Right atrium auricular region (tissue), 2 donors: ENCODE data around the gene AGPS. TPM values are rescaled to one million over a fixed set of nuclear protein-coding genes. Genes with fewer than 3 reads are reported as not detected.

Source experiments
- DNase-seq: peaks from one replicate; pipeline ENCODE4 v3.0.0-alpha.2; 2019; ENCODE audit warnings: low spot score
- H3K27ac ChIP-seq, 2 donors: fragments of 200-600 bp; sonication (generic); 1 replicate in 1 of 2; 2 replicates in 1 of 2; pipeline ENCODE4 v1.5.1; 2016 to 2019
- H3K27me3 ChIP-seq, 2 donors: fragments of 200-600 bp; sonication (generic); one replicate each; pipeline versions ENCODE4 v1.5.1 to v1.6.0; 2017 to 2019
- H3K36me3 ChIP-seq: fragments of 200-600 bp; sonication (generic); one replicate; pipeline ENCODE4 v1.5.1; 2016
- H3K4me1 ChIP-seq, 2 donors: fragments of 200-600 bp; sonication (generic); one replicate each; pipeline versions ENCODE4 v1.5.1 to v1.6.0; 2017 to 2019
- H3K4me3 ChIP-seq, 2 donors: fragments of 200-600 bp; sonication (generic); 1 replicate in 1 of 2; 2 replicates in 1 of 2; pipeline ENCODE4 v1.5.1; 2017 to 2019; ENCODE audit warnings: mild to moderate bottlenecking in 1 of 2, moderate library complexity in 1 of 2
- H3K9me3 ChIP-seq, 2 donors: fragments of 200-600 bp; sonication (generic); one replicate each; pipeline ENCODE4 v1.5.1; 2019
- CTCF ChIP-seq, 2 donors: fragments of 200-600 bp; sonication (generic); IDR thresholded peaks; one replicate each; pipeline ENCODE4 v1.5.1; 2019; ENCODE audit warnings: antibody characterized with exemption in 2 of 2
- total RNA-seq, 2 donors: library from RNA; depleted of rRNA; stranded (reverse); fragments of >200 nt; gene quantifications; one replicate each; pipeline ENCODE4 v1.1.0, GENCODE V29; 2016

The AGPS gene
- total RNA-seq, 2 donors from 2014 or later: 12.3 to 17.8 TPM

GRCh38 chr2:177537636-177538035, 145.1 kb downstream of the AGPS start:
- Histone ChIP-seq H3K9me3 (no peaks in the 10 kb centered on the region), H3K4me3 (no peak overlapping the region), H3K27me3 (no peaks in the 10 kb centered on the region), H3K4me1 (no peaks in the 10 kb centered on the region), H3K36me3 (no peaks in the 10 kb centered on the region), H3K27ac (no peak overlapping the region)
- no peak for DNase-seq
- no peak for TF ChIP-seq CTCF (IDR thresholded peaks at IDR 0.05)

- no peak for TF ChIP-seq CTCF (IDR thresholded peaks at IDR 0.05)
- no peak overlapping the region for H3K4me3 ChIP-seq
- peaks cover 0 to 6% of the 10 kb centered on the region in 2 donors for H3K4me1 ChIP-seq
- no peaks in the 10 kb centered on the region for H3K9me3 ChIP-seq
- no peak overlapping the region for H3K27ac ChIP-seq
- H3K36me3 ChIP-seq: no peaks in the 10 kb centered on the region
- DNase-seq: no peak
- no peaks in the 10 kb centered on the region for H3K27me3 ChIP-seq
Observed at GRCh38 chr2:177538323-177538722, 145.8 kb downstream of the AGPS start.

GRCh38 chr2:177540283-177540682, 147.7 kb downstream of the AGPS start:
- no peak for DNase-seq
- H3K27me3 ChIP-seq: no peaks in the 10 kb centered on the region
- no peak overlapping the region for H3K4me3 ChIP-seq
- no peaks in the 10 kb centered on the region for H3K9me3 ChIP-seq
- H3K27ac ChIP-seq: no peak overlapping the region
- H3K36me3 ChIP-seq: no peaks in the 10 kb centered on the region
- H3K4me1 ChIP-seq: peaks cover 0 to 9% of the 10 kb centered on the region in 2 donors
- TF ChIP-seq CTCF (IDR thresholded peaks at IDR 0.05): no peak

- peaks cover 0 to 9% of the 10 kb centered on the region in 2 donors for H3K4me1 ChIP-seq
- DNase-seq: no peak
- no peaks in the 10 kb centered on the region for H3K9me3 ChIP-seq
- H3K27ac ChIP-seq: no peak overlapping the region
- no peak overlapping the region for H3K4me3 ChIP-seq
- no peaks in the 10 kb centered on the region for H3K36me3 ChIP-seq
- no peaks in the 10 kb centered on the region for H3K27me3 ChIP-seq
- no peak for TF ChIP-seq CTCF (IDR thresholded peaks at IDR 0.05)
Observed at GRCh38 chr2:177541258-177541991, 148.9 kb downstream of the AGPS start.

GRCh38 chr2:177542396-177542795, 149.8 kb downstream of the AGPS start:
- Histone ChIP-seq H3K27ac (no peak overlapping the region), H3K27me3 (no peaks in the 10 kb centered on the region), H3K4me3 (no peak overlapping the region), H3K36me3 (no peaks in the 10 kb centered on the region), H3K4me1 (peaks cover 0 to 9% of the 10 kb centered on the region in 2 donors), H3K9me3 (no peaks in the 10 kb centered on the region)
- no peak for DNase-seq
- no peak for TF ChIP-seq CTCF (IDR thresholded peaks at IDR 0.05)
